GM12878 (cell line): Measurements from ENCODE around the gene STARD13. TPM values are rescaled to one million over a fixed set of nuclear protein-coding genes. Genes with fewer than 3 reads are reported as not detected.

Experiments used
- ATAC-seq: fragments of 200-7000 bp; cut with Tn5 transposase; 3 replicates; pipeline ENCODE4 v1.9.1; 2020; ENCODE audit warnings: mild to moderate bottlenecking, moderate library complexity
- BruUV-seq: library from RNA; stranded (reverse); fragments of 400-500 nt; replicated peaks from 2 replicates; lab custom pipeline; 2021; lab: Mats Ljungman, UMichigan
- CTCF ChIA-PET: fragments of 300-600 bp; sonication (Branson Sonifier 250); formaldehyde crosslinking; extraction: SDS; loops from one replicate; lab custom pipeline; 2021; ENCODE audit warnings: inconsistent platforms; lab: Yijun Ruan, JAX
- POLR2A ChIA-PET: fragments of 350-600 bp; formaldehyde crosslinking; extraction: SDS; loops from one replicate; lab custom pipeline; 2021; ENCODE audit warnings: inconsistent platforms; lab: Charles Lee
- RAD21 ChIA-PET: fragments of 300-600 bp; sonication (Branson Sonifier 250); formaldehyde crosslinking; loops from one replicate; lab custom pipeline; 2023; ENCODE audit warnings: antibody characterized with exemption; ENCODE audit not compliant: unreplicated experiment; lab: Charles Lee
- SMC1A ChIA-PET: fragments of 300-600 bp; sonication (Branson Sonifier 250); formaldehyde crosslinking; loops from one replicate; lab custom pipeline; 2023; ENCODE audit not compliant: unreplicated experiment, uncharacterized antibody; lab: Charles Lee
- DNase-seq: peaks from one replicate; pipeline ENCODE4 v3.0.0-alpha.2; 2011; ENCODE audit warnings: low read depth, low spot score
- FAIRE-seq: peaks from 3 replicates; lab custom pipeline; 2011; peaks lifted over from hg19 to GRCh38; lab: Jason Lieb, UNC
- H2AFZ ChIP-seq: 2 replicates; pipeline ENCODE4 v1.6.0; 2011; ENCODE audit warnings: low read depth, low read length, control low read depth; ENCODE audit not compliant: control insufficient read depth
- H3K27ac ChIP-seq: 2 replicates; pipeline ENCODE4 v1.5.1; 2011; ENCODE audit warnings: control low read depth; ENCODE audit not compliant: control insufficient read depth, insufficient read depth
- H3K27me3 ChIP-seq, 2 experiments: replicated peaks in 1 of 2; 2 replicates each; pipeline versions ENCODE4 v1.6.0 to v1.6.1; 2011; ENCODE audit warnings: low read length in 1 of 2; ENCODE audit not compliant: control insufficient read depth in 2 of 2, insufficient read depth in 2 of 2
- H3K36me3 ChIP-seq, 2 experiments: 2 replicates each; pipeline ENCODE4 v1.5.1; 2011; ENCODE audit warnings: low read length in 1 of 2; ENCODE audit not compliant: control insufficient read depth in 2 of 2, insufficient read depth in 2 of 2
- H3K4me1 ChIP-seq: 2 replicates; pipeline ENCODE4 v1.6.1; 2011; ENCODE audit warnings: mild to moderate bottlenecking, low read length, moderate library complexity, mixed read lengths; ENCODE audit not compliant: control insufficient read depth, insufficient read depth
- H3K4me2 ChIP-seq: 2 replicates; pipeline ENCODE4 v1.6.0; 2011; ENCODE audit warnings: control low read depth; ENCODE audit not compliant: control insufficient read depth, insufficient read depth
- H3K4me3 ChIP-seq: fragments of 200-600 bp; sonication (generic); 2 replicates; pipeline ENCODE4 v1.5.1; 2016
- H3K79me2 ChIP-seq: 2 replicates; pipeline ENCODE4 v1.6.0; 2011; ENCODE audit warnings: low read length; ENCODE audit not compliant: control insufficient read depth, insufficient read depth
- H3K9ac ChIP-seq: 2 replicates; pipeline ENCODE4 v1.8.0; 2011; ENCODE audit warnings: low read length, control low read depth, mixed read lengths; ENCODE audit not compliant: control insufficient read depth, insufficient read depth
- H3K9me3 ChIP-seq: replicated peaks from 3 replicates; pipeline ENCODE4 v1.5.1; 2011; ENCODE audit warnings: mild to moderate bottlenecking, low read length; ENCODE audit not compliant: control insufficient read depth, insufficient read depth
- H4K20me1 ChIP-seq: 2 replicates; pipeline ENCODE4 v1.6.0; 2011; ENCODE audit not compliant: control insufficient read depth, insufficient read depth
- ATF2 ChIP-seq: IDR thresholded peaks from 2 replicates; pipeline ENCODE4 v1.6.1; 2012; ENCODE audit warnings: low read length, inconsistent platforms
- IRF3 ChIP-seq: fragments of 450-650 bp; IDR thresholded peaks from 2 replicates; pipeline ENCODE4 v1.6.1; 2014; ENCODE audit warnings: mild to moderate bottlenecking
- MLLT1 ChIP-seq: fragments of 450-650 bp; IDR thresholded peaks from 2 replicates; pipeline ENCODE4 v1.6.1; 2016; ENCODE audit warnings: mild to moderate bottlenecking
- NFYB ChIP-seq: IDR thresholded peaks from 2 replicates; pipeline ENCODE4 v1.6.1; 2011; ENCODE audit warnings: low read depth, mild to moderate bottlenecking, low read length, improper control_type of control experiment, moderate library complexity; ENCODE audit not compliant: insufficient read depth
- POU2F2 ChIP-seq: IDR thresholded peaks from 3 replicates; pipeline ENCODE4 v1.6.1; 2011; ENCODE audit warnings: low read depth, mild to moderate bottlenecking, low read length, borderline replicate concordance
- RELA ChIP-seq: fragments of 450-650 bp; IDR thresholded peaks from 2 replicates; pipeline ENCODE4 v1.8.0; 2014; ENCODE audit warnings: borderline replicate concordance; ENCODE audit not compliant: partially characterized antibody
- RELB ChIP-seq: fragments of 450-650 bp; IDR thresholded peaks from 2 replicates; pipeline ENCODE4 v1.6.1; 2017; ENCODE audit warnings: low read depth, mild to moderate bottlenecking, moderate library complexity
- TARDBP ChIP-seq: IDR thresholded peaks from 2 replicates; pipeline ENCODE4 v1.6.1; 2016; ENCODE audit warnings: borderline replicate concordance
- ZNF24 ChIP-seq: fragments of 450-650 bp; IDR thresholded peaks from 2 replicates; pipeline ENCODE4 v1.6.1; 2017; ENCODE audit warnings: antibody characterized with exemption, mild to moderate bottlenecking
- WGBS: methylation state at CpG from one replicate; pipeline ENCODE4 v1.1.6; 2016; ENCODE audit warnings: low lambda C conversion rate; ENCODE audit not compliant: insufficient replicate concordance, insufficient coverage; ENCODE audit errors: missing lambda C conversion rate; 5-methylcytosine and 5-hydroxymethylcytosine counted together
- in situ Hi-C: fragments of 300-500 bp; cut with MboI; formaldehyde crosslinking; loops from 9 replicates; pipeline ENCODE4 v1.14.3; 2018; ENCODE audit warnings: mixed read lengths
- intact Hi-C: fragments of 100-400 bp; cut with micrococcal nuclease; formaldehyde crosslinking; loops from one replicate; pipeline ENCODE4 v1.14.2; 2022; ENCODE audit not compliant: unreplicated experiment
- polyA plus RNA-seq, 11 experiments: library from polyadenylated mRNA; depleted of rRNA in 4 of 11; unstranded in 6 of 11; stranded (reverse) in 5 of 11; fragments of >200 nt; fragmentation: Nextera tagmentation in 4 of 11; fragmentation: Illumina TruSeq in 1 of 11; extraction: Ambion mirVana in 4 of 11; extraction: Trizol in 1 of 11; gene quantifications; 1 replicate in 1 of 11; 2 replicates in 10 of 11; pipeline versions ENCODE4 v1.2.1 to v1.2.3, GENCODE V29; 2011 to 2016; ENCODE audit warnings: inconsistent platforms in 2 of 11, missing spikeins in 2 of 11, low read depth in 1 of 11
- total RNA-seq, 4 experiments: library from RNA; depleted of rRNA in 3 of 4; stranded (reverse); fragments of >200 nt in 3 of 4; fragmentation: Illumina TruSeq in 1 of 4; extraction: Trizol in 1 of 4; gene quantifications; 2 replicates each; pipeline versions ENCODE4 v1.2.1 to v1.2.3, GENCODE V29; 2013 to 2021
- TF ChIP-seq, protein P1 (sequence below): fragments of 150-350 bp; IDR thresholded peaks from 2 replicates; pipeline ENCODE4 v1.6.1; 2016; ENCODE audit warnings: low read depth, low read length

STARD13 gene
- total and polyA plus RNA-seq, 10 of the 15 experiments (the other 5 are each of a cell fraction or from before 2014, with no cell fraction given) = 4.0 to 41.6 (median 10.1) TPM

- H2AFZ ChIP-seq = peak overlapping the region; percentile 48; the same call in 1 of the 2 replicates
- H3K4me3 ChIP-seq = peak overlapping the region; percentile 49
- no peaks in the 10 kb centered on the region for H3K27me3 ChIP-seq
- intact Hi-C loops (loop anchor here (1.0 to 10.0 kb wide), 6 partner anchors 7 to 1962 kb away; partner anchors contain the start of genes N4BP2L1 and RFC3), in situ Hi-C loops (loop anchor here (10.0 kb wide), 1 partner anchor 1962 kb away; no protein-coding TSS in a partner anchor)
- H3K9me3 ChIP-seq = no peaks in the 10 kb centered on the region
- ChIA-PET CTCF (interaction anchor here (0.7 to 5.3 kb wide), 11 partner anchors 11 to 521 kb away, joined by 3 to 54 read pairs (median 4); no protein-coding TSS in a partner anchor), RAD21 (interaction anchor here (0.8 to 10.4 kb wide), 11 partner anchors 9 to 520 kb away, joined by 3 to 231 read pairs (median 5); no protein-coding TSS in a partner anchor), SMC1A (interaction anchor here (0.6 to 33.0 kb wide), 12 partner anchors 11 to 477 kb away, joined by 3 to 832 read pairs (median 6); no protein-coding TSS in a partner anchor), POLR2A (interaction anchor here (1.2 to 20.2 kb wide), 5 partner anchors 13 to 340 kb away, joined by 3 to 343 read pairs (median 6); no protein-coding TSS in a partner anchor)
- ATAC-seq (peak; percentile 53), FAIRE-seq (no peak), DNase-seq (no peak)
- WGBS = 56% methylated on average over 8 of the region's 8 CpGs
- H3K4me2 ChIP-seq = peak overlapping the region; percentile 70
- no peaks in the 10 kb centered on the region for H4K20me1 ChIP-seq
- H3K4me1 ChIP-seq = peaks cover 44% of the 10 kb centered on the region
- H3K36me3 ChIP-seq = no peaks in the 10 kb centered on the region
- H3K27ac ChIP-seq = peak overlapping the region; percentile 95
- peak overlapping the region; percentile 79 for H3K9ac ChIP-seq
- no TSS peak for BruUV-seq
- peaks cover 75% of the 10 kb centered on the region for H3K79me2 ChIP-seq
- no peak for TF ChIP-seq RELA
- peak; percentile 70 for TF ChIP-seq RELB
- peak; percentile 94 for TF ChIP-seq MLLT1
- no peak for TF ChIP-seq ZNF24
- no peak for TF ChIP-seq TARDBP
- no peak for TF ChIP-seq POU2F2
- peak; percentile 44; the same call in 1 of the 2 replicates for TF ChIP-seq ATF2
- no peak for TF ChIP-seq IRF3
- TF ChIP-seq NFYB = no peak
- TF ChIP-seq, protein P1, sequence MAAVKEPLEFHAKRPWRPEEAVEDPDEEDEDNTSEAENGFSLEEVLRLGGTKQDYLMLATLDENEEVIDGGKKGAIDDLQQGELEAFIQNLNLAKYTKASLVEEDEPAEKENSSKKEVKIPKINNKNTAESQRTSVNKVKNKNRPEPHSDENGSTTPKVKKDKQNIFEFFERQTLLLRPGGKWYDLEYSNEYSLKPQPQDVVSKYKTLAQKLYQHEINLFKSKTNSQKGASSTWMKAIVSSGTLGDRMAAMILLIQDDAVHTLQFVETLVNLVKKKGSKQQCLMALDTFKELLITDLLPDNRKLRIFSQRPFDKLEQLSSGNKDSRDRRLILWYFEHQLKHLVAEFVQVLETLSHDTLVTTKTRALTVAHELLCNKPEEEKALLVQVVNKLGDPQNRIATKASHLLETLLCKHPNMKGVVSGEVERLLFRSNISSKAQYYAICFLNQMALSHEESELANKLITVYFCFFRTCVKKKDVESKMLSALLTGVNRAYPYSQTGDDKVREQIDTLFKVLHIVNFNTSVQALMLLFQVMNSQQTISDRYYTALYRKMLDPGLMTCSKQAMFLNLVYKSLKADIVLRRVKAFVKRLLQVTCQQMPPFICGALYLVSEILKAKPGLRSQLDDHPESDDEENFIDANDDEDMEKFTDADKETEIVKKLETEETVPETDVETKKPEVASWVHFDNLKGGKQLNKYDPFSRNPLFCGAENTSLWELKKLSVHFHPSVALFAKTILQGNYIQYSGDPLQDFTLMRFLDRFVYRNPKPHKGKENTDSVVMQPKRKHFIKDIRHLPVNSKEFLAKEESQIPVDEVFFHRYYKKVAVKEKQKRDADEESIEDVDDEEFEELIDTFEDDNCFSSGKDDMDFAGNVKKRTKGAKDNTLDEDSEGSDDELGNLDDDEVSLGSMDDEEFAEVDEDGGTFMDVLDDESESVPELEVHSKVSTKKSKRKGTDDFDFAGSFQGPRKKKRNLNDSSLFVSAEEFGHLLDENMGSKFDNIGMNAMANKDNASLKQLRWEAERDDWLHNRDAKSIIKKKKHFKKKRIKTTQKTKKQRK = no peak
Observed at GRCh38 chr13:33202644-33203169, 82.8 kb downstream of the STARD13 start.
